Measurements from ENCODE around the gene KCNAB1.

- TF ChIP-seq CREB1 (IDR thresholded peaks at IDR 0.05) (no peak), CTCF (IDR thresholded peaks at IDR 0.05; ENCODE audit: control extremely low read depth in 1 of 3, insufficient read depth in 1 of 3, low read depth in 1 of 3, low read length in 3 of 3) (no peak)
- TF ChIP-seq, protein P1, sequence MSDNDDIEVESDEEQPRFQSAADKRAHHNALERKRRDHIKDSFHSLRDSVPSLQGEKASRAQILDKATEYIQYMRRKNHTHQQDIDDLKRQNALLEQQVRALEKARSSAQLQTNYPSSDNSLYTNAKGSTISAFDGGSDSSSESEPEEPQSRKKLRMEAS (IDR thresholded peaks at IDR 0.05) = no peak
- TF ChIP-seq, protein P2, sequence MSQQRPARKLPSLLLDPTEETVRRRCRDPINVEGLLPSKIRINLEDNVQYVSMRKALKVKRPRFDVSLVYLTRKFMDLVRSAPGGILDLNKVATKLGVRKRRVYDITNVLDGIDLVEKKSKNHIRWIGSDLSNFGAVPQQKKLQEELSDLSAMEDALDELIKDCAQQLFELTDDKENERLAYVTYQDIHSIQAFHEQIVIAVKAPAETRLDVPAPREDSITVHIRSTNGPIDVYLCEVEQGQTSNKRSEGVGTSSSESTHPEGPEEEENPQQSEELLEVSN (IDR thresholded peaks at IDR 0.05) = no peak
These were observed 297.3 kb downstream of the KCNAB1 start for GRCh38 chr3:156417559-156418132.

All from H1 (cell line).